GM19455 (cell line): ENCODE data around the gene GOLGA6B.
"Not testable (repeated sequence)": the region's sequence is repeated elsewhere in the genome, so short reads cannot be mapped to it uniquely, and the experiment has no call there.

Experiments
- ATAC-seq: cut with Tn5 transposase; IDR thresholded peaks from one replicate; pipeline ENCODE4 v1.9.1; 2021; ENCODE audit not compliant: unreplicated experiment

The GOLGA6B gene

GRCh38 chr15:72665706-72666105 is 11.2 kb downstream of the GOLGA6B start:
- ATAC-seq = not testable (repeated sequence)

GRCh38 chr15:72669803-72670202 is 15.3 kb downstream of the GOLGA6B start:
- not testable (repeated sequence) for ATAC-seq

GRCh38 chr15:72670656-72671352 is 16.3 kb downstream of the GOLGA6B start:
- peak; percentile 98 for ATAC-seq

- no peak for ATAC-seq
Measured at GRCh38 chr15:72671525-72671924, 17.0 kb downstream of the GOLGA6B start.

- no peak for ATAC-seq
Measured at GRCh38 chr15:72676838-72677237, 22.3 kb downstream of the GOLGA6B start.

GRCh38 chr15:72680931-72681330 is 26.4 kb downstream of the GOLGA6B start:
- ATAC-seq = no peak

- ATAC-seq = no peak
Measured at GRCh38 chr15:72682772-72683171, 28.3 kb downstream of the GOLGA6B start.

GRCh38 chr15:72685301-72685924 is 30.9 kb downstream of the GOLGA6B start:
- ATAC-seq = no peak

GRCh38 chr15:72685925-72686794 is 31.7 kb downstream of the GOLGA6B start, which contains the start of the genes BBS4 and HIGD2B:
BBS4 (plus strand) TSS chr15:72686207; CDS start chr15:72686228, 21 bp downstream.
HIGD2B (minus strand) TSS chr15:72686182; CDS start chr15:72676374, 9,808 bp downstream.
- ATAC-seq = peak; percentile 95

- ATAC-seq = no peak
Measured at GRCh38 chr15:72688697-72689096, 34.2 kb downstream of the GOLGA6B start.

- ATAC-seq = no peak
Measured at GRCh38 chr15:72690938-72691337, 36.4 kb downstream of the GOLGA6B start.

GRCh38 chr15:72698938-72699337 is 44.4 kb downstream of the GOLGA6B start:
- no peak for ATAC-seq

GRCh38 chr15:72700076-72700475 is 45.6 kb downstream of the GOLGA6B start:
- ATAC-seq = no peak

- no peak for ATAC-seq
Measured at GRCh38 chr15:72706266-72706665, 51.8 kb downstream of the GOLGA6B start.

- ATAC-seq = not testable (repeated sequence)
Measured at GRCh38 chr15:72708551-72709303, 54.2 kb downstream of the GOLGA6B start.
